ENCODE data around the gene HSPA9. TPM values are rescaled to one million over a fixed set of nuclear protein-coding genes. Genes with fewer than 3 reads are reported as not detected.

HSPA9 gene
- total and polyA plus RNA-seq, 2 of the 13 experiments (the other 11 are each of a cell fraction or from before 2014, with no cell fraction given) = 165 to 478 TPM

DNA sequence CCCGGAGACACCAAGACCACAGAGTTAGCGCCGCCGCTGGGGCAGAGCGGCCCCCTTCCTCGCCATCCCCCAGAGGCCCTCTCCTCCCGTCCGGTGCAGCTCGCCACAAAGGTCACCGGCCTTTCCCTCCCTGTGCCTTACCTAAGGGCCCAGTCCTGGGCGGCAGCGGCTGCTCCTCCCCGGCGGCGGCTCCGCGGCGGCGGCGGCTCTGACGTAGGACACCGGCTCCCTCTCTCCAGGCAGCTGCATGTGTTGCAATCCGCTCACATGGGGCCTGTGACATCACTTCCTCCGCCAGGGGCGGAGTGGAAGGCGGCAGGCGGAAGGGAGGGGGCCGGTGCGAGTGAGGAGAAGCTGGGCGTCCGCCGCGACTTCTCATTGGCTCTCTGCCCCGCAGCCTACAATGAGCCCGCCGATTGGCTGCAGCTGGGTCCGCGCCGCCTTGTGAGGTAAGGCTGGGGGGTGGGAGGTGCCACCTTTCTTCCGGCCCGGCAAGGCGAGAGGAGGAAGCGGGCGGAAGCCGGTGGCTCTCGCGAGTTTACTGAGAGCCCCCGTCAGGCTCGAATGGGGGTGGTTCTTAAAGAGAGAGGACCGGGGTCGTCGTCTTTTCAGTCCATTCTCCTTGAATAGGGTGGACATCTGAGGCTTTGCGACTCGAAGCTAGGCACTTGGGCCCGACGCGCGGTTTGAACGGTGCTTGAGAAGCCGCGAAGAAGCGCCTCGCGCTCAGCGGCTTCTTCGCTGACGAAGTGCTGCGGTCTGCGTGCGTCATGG is 32.1 kb downstream of the HSPA9 start, which contains the start of gene ETF1 (continued):
- TF ChIP-seq ZNF513 (CRISPR knock-in tag; conservative IDR thresholded peaks at IDR 0.05) = no peak
- no peak for TF ChIP-seq SMARCC2 (IDR thresholded peaks at IDR 0.05)
- TF ChIP-seq FUBP1 (CRISPR knock-in tag; IDR thresholded peaks at IDR 0.05; ENCODE audit: borderline replicate concordance) = no peak
- no peak for TF ChIP-seq NR1H2 (CRISPR knock-in tag; IDR thresholded peaks at IDR 0.05; ENCODE audit: borderline replicate concordance, low read depth)
- TF ChIP-seq REPIN1 (CRISPR knock-in tag; IDR thresholded peaks at IDR 0.05; ENCODE audit: borderline replicate concordance, low read depth) = peak; percentile 89
- peak; percentile 77 for TF ChIP-seq RXRA (CRISPR knock-in tag; IDR thresholded peaks at IDR 0.05)
- no peak for TF ChIP-seq ZBTB20 (CRISPR knock-in tag; IDR thresholded peaks at IDR 0.05; ENCODE audit: borderline replicate concordance, low read depth)
- TF ChIP-seq ADNP (CRISPR knock-in tag; IDR thresholded peaks at IDR 0.05) = no peak
- no peak for TF ChIP-seq ZBTB3 (CRISPR knock-in tag; IDR thresholded peaks at IDR 0.05; ENCODE audit: borderline replicate concordance, low read depth)
- TF ChIP-seq RFX1 (IDR thresholded peaks at IDR 0.05) = no peak
- no peak for TF ChIP-seq ZNF33A (CRISPR knock-in tag; IDR thresholded peaks at IDR 0.05; ENCODE audit: borderline replicate concordance)
- TF ChIP-seq DPF2 (CRISPR knock-in tag; IDR thresholded peaks at IDR 0.05; ENCODE audit: borderline replicate concordance, low read depth) = no peak
- TF ChIP-seq ZNF569 (CRISPR knock-in tag; IDR thresholded peaks at IDR 0.05; ENCODE audit: borderline replicate concordance) = no peak
- TF ChIP-seq MAFF (IDR thresholded peaks at IDR 0.05; ENCODE audit: low read depth, low read length) = no peak
- TF ChIP-seq, protein P1, sequence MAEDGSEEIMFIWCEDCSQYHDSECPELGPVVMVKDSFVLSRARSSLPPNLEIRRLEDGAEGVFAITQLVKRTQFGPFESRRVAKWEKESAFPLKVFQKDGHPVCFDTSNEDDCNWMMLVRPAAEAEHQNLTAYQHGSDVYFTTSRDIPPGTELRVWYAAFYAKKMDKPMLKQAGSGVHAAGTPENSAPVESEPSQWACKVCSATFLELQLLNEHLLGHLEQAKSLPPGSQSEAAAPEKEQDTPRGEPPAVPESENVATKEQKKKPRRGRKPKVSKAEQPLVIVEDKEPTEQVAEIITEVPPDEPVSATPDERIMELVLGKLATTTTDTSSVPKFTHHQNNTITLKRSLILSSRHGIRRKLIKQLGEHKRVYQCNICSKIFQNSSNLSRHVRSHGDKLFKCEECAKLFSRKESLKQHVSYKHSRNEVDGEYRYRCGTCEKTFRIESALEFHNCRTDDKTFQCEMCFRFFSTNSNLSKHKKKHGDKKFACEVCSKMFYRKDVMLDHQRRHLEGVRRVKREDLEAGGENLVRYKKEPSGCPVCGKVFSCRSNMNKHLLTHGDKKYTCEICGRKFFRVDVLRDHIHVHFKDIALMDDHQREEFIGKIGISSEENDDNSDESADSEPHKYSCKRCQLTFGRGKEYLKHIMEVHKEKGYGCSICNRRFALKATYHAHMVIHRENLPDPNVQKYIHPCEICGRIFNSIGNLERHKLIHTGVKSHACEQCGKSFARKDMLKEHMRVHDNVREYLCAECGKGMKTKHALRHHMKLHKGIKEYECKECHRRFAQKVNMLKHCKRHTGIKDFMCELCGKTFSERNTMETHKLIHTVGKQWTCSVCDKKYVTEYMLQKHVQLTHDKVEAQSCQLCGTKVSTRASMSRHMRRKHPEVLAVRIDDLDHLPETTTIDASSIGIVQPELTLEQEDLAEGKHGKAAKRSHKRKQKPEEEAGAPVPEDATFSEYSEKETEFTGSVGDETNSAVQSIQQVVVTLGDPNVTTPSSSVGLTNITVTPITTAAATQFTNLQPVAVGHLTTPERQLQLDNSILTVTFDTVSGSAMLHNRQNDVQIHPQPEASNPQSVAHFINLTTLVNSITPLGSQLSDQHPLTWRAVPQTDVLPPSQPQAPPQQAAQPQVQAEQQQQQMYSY (CRISPR knock-in tag; IDR thresholded peaks at IDR 0.05) = no peak
- peak; percentile 41; the same call in 1 of the 2 replicates for TF ChIP-seq ATF3 (CRISPR knock-in tag; IDR thresholded peaks at IDR 0.05)
- no peak; the same call in 1 of the 2 replicates for TF ChIP-seq ZNF205 (CRISPR knock-in tag; IDR thresholded peaks at IDR 0.05)
- no peak for TF ChIP-seq RFX3 (CRISPR knock-in tag; IDR thresholded peaks at IDR 0.05)
- peak; percentile 98 for TF ChIP-seq GABPB1 (CRISPR knock-in tag; IDR thresholded peaks at IDR 0.05)
- peak; percentile 93 for TF ChIP-seq GATAD1 (CRISPR knock-in tag; IDR thresholded peaks at IDR 0.05)
- peak; percentile 82; the same call in 1 of the 2 replicates for TF ChIP-seq POGZ (CRISPR knock-in tag; IDR thresholded peaks at IDR 0.05)
- TF ChIP-seq ZNF615 (CRISPR knock-in tag; IDR thresholded peaks at IDR 0.05; ENCODE audit: borderline replicate concordance) = no peak
- TF ChIP-seq MTA3 (CRISPR knock-in tag; IDR thresholded peaks at IDR 0.05) = no peak
